GM19035 (cell line): ENCODE results near the gene USP17L18.
"Not testable (repeated sequence)": the region's sequence is repeated elsewhere in the genome, so short reads cannot be mapped to it uniquely, and the experiment has no call there.

Experiments
- ATAC-seq: cut with Tn5 transposase; IDR thresholded peaks from one replicate; pipeline ENCODE4 v1.9.1; 2021; ENCODE audit not compliant: unreplicated experiment

The USP17L18 gene

GRCh38 chr4:9247953-9248680 lies at the start of gene USP17L18:
Gene USP17L18 (plus strand): TSS chr4:9248630. CDS start chr4:9248630, 0 bp downstream.
- not testable (repeated sequence) for ATAC-seq

GRCh38 chr4:9210357-9210756 lies 38.1 kb upstream of the USP17L18 start, which contains the start of gene USP17L10:
Gene USP17L10 (plus strand): TSS chr4:9210657. CDS start chr4:9210657, 0 bp downstream.
- not testable (repeated sequence) for ATAC-seq

GRCh38 chr4:9214701-9215100 lies 33.7 kb upstream of the USP17L18 start:
- not testable (repeated sequence) for ATAC-seq

GRCh38 chr4:9215105-9215504 lies 33.3 kb upstream of the USP17L18 start, which contains the start of gene USP17L11:
Gene USP17L11 (plus strand): TSS chr4:9215405. CDS start chr4:9215405, 0 bp downstream.
- ATAC-seq = not testable (repeated sequence)

GRCh38 chr4:9219852-9220251 lies 28.6 kb upstream of the USP17L18 start, which contains the start of gene USP17L12:
Gene USP17L12 (plus strand): TSS chr4:9220152. CDS start chr4:9220152, 0 bp downstream.
- not testable (repeated sequence) for ATAC-seq

- ATAC-seq = not testable (repeated sequence)
Measured at GRCh38 chr4:9224596-9224995, 23.8 kb upstream of the USP17L18 start, which contains the start of gene USP17L13. Gene USP17L13 (plus strand): TSS chr4:9224896. CDS start chr4:9224896, 0 bp downstream.

- ATAC-seq = not testable (repeated sequence)
Measured at GRCh38 chr4:9230249-9230648, 18.2 kb upstream of the USP17L18 start.

- ATAC-seq = not testable (repeated sequence)
Measured at GRCh38 chr4:9234085-9234484, 14.3 kb upstream of the USP17L18 start, which contains the start of gene USP17L15. Gene USP17L15 (plus strand): TSS chr4:9234385. CDS start chr4:9234385, 0 bp downstream.

GRCh38 chr4:9238461-9238860 lies 10.0 kb upstream of the USP17L18 start:
- not testable (repeated sequence) for ATAC-seq

- ATAC-seq = not testable (repeated sequence)
Measured at GRCh38 chr4:9243579-9243978, 4.9 kb upstream of the USP17L18 start, which contains the start of gene USP17L17. Gene USP17L17 (plus strand): TSS chr4:9243879. CDS start chr4:9243879, 0 bp downstream.

- ATAC-seq = not testable (repeated sequence)
Measured at GRCh38 chr4:9253078-9253477, 4.6 kb downstream of the USP17L18 start, which contains the start of gene USP17L19. Gene USP17L19 (plus strand): TSS chr4:9253378. CDS start chr4:9253378, 0 bp downstream.

- ATAC-seq = not testable (repeated sequence)
Measured at GRCh38 chr4:9257824-9258223, 9.4 kb downstream of the USP17L18 start, which contains the start of gene USP17L20. Gene USP17L20 (plus strand): TSS chr4:9258124. CDS start chr4:9258124, 0 bp downstream.

- ATAC-seq = not testable (repeated sequence)
Measured at GRCh38 chr4:9262572-9262971, 14.1 kb downstream of the USP17L18 start, which contains the start of gene USP17L21. Gene USP17L21 (plus strand): TSS chr4:9262872. CDS start chr4:9262872, 0 bp downstream.

GRCh38 chr4:9267319-9267718 lies 18.9 kb downstream of the USP17L18 start, which contains the start of gene USP17L22:
Gene USP17L22 (plus strand): TSS chr4:9267619. CDS start chr4:9267619, 0 bp downstream.
- not testable (repeated sequence) for ATAC-seq

- ATAC-seq = not testable (repeated sequence)
Measured at GRCh38 chr4:9271719-9272118, 23.3 kb downstream of the USP17L18 start.
